Small intestine (tissue), 7 donors: ENCODE data around the gene HTR6. TPM values are rescaled to one million over a fixed set of nuclear protein-coding genes. Genes with fewer than 3 reads are reported as not detected.

Experiments used
- DNase-seq, 2 donors: peaks; one replicate each; pipeline versions ENCODE4 v3.0.0 to v3.0.0-alpha.2; 2013
- FAIRE-seq: peaks from 2 replicates; lab custom pipeline; 2012; peaks lifted over from hg19 to GRCh38; lab: Jason Lieb, UNC
- H3K27ac ChIP-seq, 3 donors: one replicate each; pipeline ENCODE4 v1.5.1; 2013; ENCODE audit warnings: low read length in 2 of 3, mild to moderate bottlenecking in 2 of 3, control low read depth in 1 of 3, inconsistent platforms in 1 of 3, low read depth in 1 of 3, moderate library complexity in 1 of 3
- H3K27me3 ChIP-seq, 3 donors: one replicate each; pipeline ENCODE4 v1.6.1; 2013; ENCODE audit warnings: low read length in 3 of 3, inconsistent platforms in 1 of 3; ENCODE audit not compliant: control insufficient read depth in 3 of 3, insufficient read depth in 3 of 3
- H3K36me3 ChIP-seq, 3 donors: one replicate each; pipeline ENCODE4 v1.6.1; 2013; ENCODE audit warnings: low read length in 3 of 3, inconsistent platforms in 1 of 3, low read depth in 1 of 3, mild to moderate bottlenecking in 1 of 3, moderate library complexity in 1 of 3; ENCODE audit not compliant: control insufficient read depth in 3 of 3, insufficient read depth in 2 of 3
- H3K4me1 ChIP-seq, 3 donors: one replicate each; pipeline ENCODE4 v1.6.1; 2013; ENCODE audit warnings: low read length in 2 of 3, inconsistent platforms in 1 of 3, low read depth in 1 of 3, mild to moderate bottlenecking in 1 of 3, moderate library complexity in 1 of 3; ENCODE audit not compliant: control insufficient read depth in 3 of 3, insufficient read depth in 2 of 3
- H3K4me3 ChIP-seq, 3 donors: one replicate each; pipeline ENCODE4 v1.5.1; 2013; ENCODE audit warnings: low read length in 3 of 3, control low read depth in 1 of 3, inconsistent platforms in 1 of 3, low read depth in 1 of 3, mild to moderate bottlenecking in 1 of 3, moderate library complexity in 1 of 3
- H3K9me3 ChIP-seq, 2 donors: one replicate each; pipeline ENCODE4 v1.6.1; 2013; ENCODE audit warnings: low read depth in 1 of 2, low read length in 1 of 2; ENCODE audit not compliant: control insufficient read depth in 2 of 2, insufficient read depth in 1 of 2
- WGBS, 3 donors: extraction: QIAGEN DNeasy Blood & Tissue Kit; methylation state at CpG; one replicate each; pipeline ENCODE4 v1.1.7; 2013; 5-methylcytosine and 5-hydroxymethylcytosine counted together
- polyA plus RNA-seq, 4 donors: library from polyadenylated mRNA; stranded (reverse) in 3 of 4; unstranded in 1 of 4; fragments of 200-250 nt in 3 of 4; fragments of 120-200 nt in 1 of 4; gene quantifications; one replicate each; pipeline versions ENCODE4 v1.2.1 to v1.2.3, GENCODE V29; 2013
- donor health status: healthy with polysubstance abuse.
- donor health status: control.
- donor health status: control.
- donor health status: Bipolar disorder and iron deficiency.
- donor health status: healthy.

Gene HTR6
- polyA plus RNA-seq, 4 donors, result 0.01 to 0.03 TPM; not detected in 2

DNA sequence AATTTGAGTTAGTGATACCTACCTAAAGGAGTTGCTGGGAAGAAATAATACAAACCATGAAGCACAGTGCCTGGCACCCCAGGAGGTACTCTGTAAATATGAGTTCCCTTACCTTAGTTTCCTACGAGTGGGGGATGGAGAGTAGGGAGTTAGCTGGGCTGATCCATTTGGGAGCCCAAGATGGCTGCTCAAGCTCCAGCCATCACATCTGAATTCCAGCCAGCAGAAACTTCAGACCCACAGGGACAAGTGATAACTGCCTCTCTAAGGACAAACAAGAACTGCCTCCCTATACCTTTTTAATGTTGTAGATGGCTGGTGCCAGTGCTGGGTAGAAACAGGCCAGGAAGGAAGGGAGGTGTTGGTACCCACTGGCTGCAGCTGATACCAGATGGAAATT, 22.7 kb downstream of the HTR6 start:
- Histone ChIP-seq H3K36me3 (peaks cover 5 to 43% (median 15%) of the 10 kb centered on the region in 3 donors), H3K4me3 (no peak overlapping the region), H3K27me3 (no peaks in the 10 kb centered on the region), H3K27ac (no peak overlapping the region), H3K9me3 (peaks cover 0 to 21% of the 10 kb centered on the region in 2 donors), H3K4me1 (no peaks in the 10 kb centered on the region)
- 96 to 100% (median 98%) methylated on average over 1 of the region's 1 CpG for WGBS, 3 donors
- no peak for DNase-seq
- FAIRE-seq, result no peak

DNA sequence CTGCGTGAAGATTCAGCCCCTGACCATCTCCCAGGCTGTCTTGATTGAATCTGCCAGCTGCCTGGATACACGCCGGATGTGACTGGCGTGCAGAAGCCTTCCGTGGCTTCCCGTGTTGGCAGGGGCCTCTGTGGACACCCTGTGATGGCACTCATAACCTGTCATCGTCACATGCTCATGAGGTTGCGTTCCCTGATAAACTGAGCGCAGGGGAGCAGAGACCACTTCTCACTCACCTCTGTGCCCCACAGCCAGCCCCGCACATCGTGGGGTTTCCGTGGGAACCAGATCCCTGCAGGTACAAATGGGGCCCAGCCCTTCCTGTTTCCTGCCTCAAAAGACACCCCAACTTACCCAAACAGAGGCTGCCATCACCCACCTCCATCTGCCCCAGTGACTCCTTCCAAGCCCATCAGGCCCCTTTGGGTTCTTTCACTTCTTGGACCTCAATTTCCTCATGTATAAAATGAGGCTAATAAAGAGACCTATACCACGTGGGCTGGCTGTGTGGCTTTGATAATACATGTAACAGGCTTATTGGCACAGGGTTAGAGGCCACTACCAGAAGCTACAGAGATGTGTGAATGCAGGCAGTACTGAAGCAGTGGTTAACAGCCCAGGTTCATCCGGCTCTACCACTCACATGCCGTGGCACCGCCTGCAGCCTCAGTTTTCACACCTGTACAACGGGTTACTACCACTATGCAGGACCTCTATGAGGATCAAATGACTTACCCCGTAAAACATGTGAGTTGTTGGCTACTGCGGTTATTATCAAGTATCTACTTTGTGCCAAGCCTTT, 23.6 kb downstream of the HTR6 start:
- FAIRE-seq, result no peak
- 82 to 89% (median 86%) methylated on average over 19 of the region's 19 CpGs for WGBS, 3 donors
- H3K9me3 ChIP-seq, result peaks cover 0 to 21% of the 10 kb centered on the region in 2 donors
- no peak overlapping the region for H3K27ac ChIP-seq
- DNase-seq, result no peak
- H3K4me1 ChIP-seq, result no peaks in the 10 kb centered on the region
- H3K27me3 ChIP-seq, result no peaks in the 10 kb centered on the region
- peaks cover 5 to 36% (median 13%) of the 10 kb centered on the region in 3 donors for H3K36me3 ChIP-seq
- H3K4me3 ChIP-seq, result no peak overlapping the region

- H3K27me3 ChIP-seq, result no peaks in the 10 kb centered on the region
- DNase-seq (no peak), FAIRE-seq (no peak)
- peaks cover 0 to 21% of the 10 kb centered on the region in 2 donors for H3K9me3 ChIP-seq
- no peak overlapping the region for H3K4me3 ChIP-seq
- WGBS, 3 donors, result 86 to 94% (median 89%) methylated on average over 5 of the region's 5 CpGs
- no peaks in the 10 kb centered on the region for H3K4me1 ChIP-seq
- no peak overlapping the region for H3K27ac ChIP-seq
- H3K36me3 ChIP-seq, result peaks cover 8 to 44% (median 13%) of the 10 kb centered on the region in 3 donors
Observed at GRCh38 chr1:19689085-19689757, 24.5 kb downstream of the HTR6 start.

DNA sequence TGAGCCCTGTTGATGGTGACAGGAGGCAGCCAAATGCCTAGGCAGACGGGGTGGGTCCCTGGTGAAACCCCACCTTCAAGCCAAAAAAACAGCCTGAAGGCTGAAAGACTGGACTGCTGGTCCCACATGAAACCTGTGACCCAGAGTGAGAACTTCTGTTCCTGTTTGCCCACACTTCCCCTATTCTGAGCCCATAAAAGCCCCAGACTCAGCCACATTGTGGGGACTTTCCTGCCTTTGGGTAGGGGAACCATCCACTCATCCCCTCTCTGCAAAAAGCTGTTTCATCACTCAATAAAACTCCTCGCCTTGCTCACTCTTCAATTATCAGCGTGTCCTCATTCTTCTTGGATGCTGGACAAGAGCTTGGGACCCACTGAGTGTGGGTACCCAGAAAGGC, 25.2 kb downstream of the HTR6 start:
- no peak for DNase-seq
- no peaks in the 10 kb centered on the region for H3K27me3 ChIP-seq
- FAIRE-seq, result no peak
- no peak overlapping the region for H3K27ac ChIP-seq
- peaks cover 0 to 19% of the 10 kb centered on the region in 2 donors for H3K9me3 ChIP-seq
- no peak overlapping the region for H3K4me3 ChIP-seq
- WGBS, 3 donors, result 89 to 94% (median 94%) methylated on average over 3 of the region's 3 CpGs
- H3K36me3 ChIP-seq, result peaks cover 8 to 46% (median 16%) of the 10 kb centered on the region in 3 donors
- H3K4me1 ChIP-seq, result no peaks in the 10 kb centered on the region

DNA sequence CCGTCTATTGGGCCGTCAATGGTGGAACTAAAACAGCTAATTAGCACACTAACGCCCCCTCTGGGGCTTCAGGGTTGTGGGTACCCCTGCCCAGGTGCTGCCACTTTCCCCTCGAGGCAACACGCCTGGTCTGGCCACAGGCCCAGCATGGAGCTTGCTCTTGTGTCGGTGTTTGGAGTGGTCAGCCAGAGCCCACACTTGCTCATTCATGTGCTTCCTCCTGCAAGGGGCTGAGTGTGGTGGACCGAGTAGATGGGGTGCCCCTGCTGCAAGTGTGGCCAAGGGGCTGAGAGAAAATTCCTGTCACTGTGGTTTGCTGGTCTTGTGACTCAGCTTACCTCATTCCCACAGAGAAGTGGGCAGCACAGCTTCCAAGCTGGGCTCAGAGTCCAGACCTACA, 25.7 kb downstream of the HTR6 start:
- Histone ChIP-seq H3K4me1 (no peaks in the 10 kb centered on the region), H3K9me3 (peaks cover 0 to 19% of the 10 kb centered on the region in 2 donors), H3K4me3 (no peak overlapping the region), H3K27me3 (no peaks in the 10 kb centered on the region), H3K36me3 (peaks cover 8 to 46% (median 13%) of the 10 kb centered on the region in 3 donors), H3K27ac (no peak overlapping the region)
- DNase-seq (no peak), FAIRE-seq (no peak)
- WGBS, 3 donors, result 87 to 91% (median 91%) methylated on average over 7 of the region's 7 CpGs

DNA sequence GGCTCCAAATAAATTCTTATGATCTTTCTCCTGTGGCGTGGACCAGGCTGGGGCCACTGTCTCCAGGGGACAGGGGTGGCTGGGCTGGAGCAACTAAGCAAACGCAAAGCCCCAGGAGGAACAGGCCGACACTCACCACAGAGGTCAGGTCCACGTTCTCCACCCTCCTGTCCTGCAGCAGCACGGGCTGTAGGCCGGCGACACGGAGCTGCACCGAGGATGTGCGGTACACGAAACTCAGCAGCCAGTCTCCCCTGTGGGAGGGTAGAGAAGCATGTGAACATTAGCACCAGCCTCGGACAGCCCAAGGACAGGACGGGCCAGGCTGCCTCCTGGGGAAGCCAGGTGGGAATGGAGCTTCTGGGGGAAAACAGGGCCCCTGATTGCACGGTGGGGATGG, 29.6 kb downstream of the HTR6 start:
- H3K4me3 ChIP-seq, result no peak overlapping the region
- H3K9me3 ChIP-seq, result peaks cover 0 to 12% of the 10 kb centered on the region in 2 donors
- DNase-seq, result no peak
- no peak overlapping the region for H3K27ac ChIP-seq
- no peaks in the 10 kb centered on the region for H3K4me1 ChIP-seq
- no peaks in the 10 kb centered on the region for H3K27me3 ChIP-seq
- peaks cover 10 to 41% (median 11%) of the 10 kb centered on the region in 3 donors for H3K36me3 ChIP-seq
- WGBS, 3 donors, result 85 to 89% (median 87%) methylated on average over 14 of the region's 14 CpGs
- FAIRE-seq, result no peak

GRCh38 chr1:19695772-19696171, 31.1 kb downstream of the HTR6 start:
- no peak overlapping the region for H3K4me3 ChIP-seq
- H3K27ac ChIP-seq, result no peak overlapping the region
- peaks cover 10 to 39% (median 16%) of the 10 kb centered on the region in 3 donors for H3K36me3 ChIP-seq
- 85 to 97% (median 95%) methylated on average over 7 of the region's 7 CpGs for WGBS, 3 donors
- H3K9me3 ChIP-seq, result no peaks in the 10 kb centered on the region
- no peak for DNase-seq
- no peaks in the 10 kb centered on the region for H3K27me3 ChIP-seq
- no peak for FAIRE-seq
- no peaks in the 10 kb centered on the region for H3K4me1 ChIP-seq

DNA sequence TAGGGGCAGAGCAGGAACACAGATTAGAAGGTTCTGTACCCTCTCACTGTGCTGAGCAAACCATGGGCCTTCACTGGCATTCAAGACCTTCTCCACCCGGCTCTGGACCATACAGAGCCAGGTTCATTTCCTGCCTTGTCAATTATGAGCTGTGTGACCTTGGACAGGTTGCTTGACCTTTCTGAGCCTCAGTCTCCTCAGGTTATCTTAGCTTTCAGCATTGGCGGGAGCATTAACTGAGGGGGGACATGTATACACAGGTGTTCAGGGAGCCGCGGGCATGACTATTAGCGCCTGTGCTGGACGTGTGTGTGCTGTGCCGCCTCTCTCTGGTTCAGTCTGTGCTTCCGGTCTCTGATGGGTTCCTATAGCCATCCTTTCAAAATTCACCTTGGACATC, 32.1 kb downstream of the HTR6 start:
- Histone ChIP-seq H3K36me3 (peaks cover 7 to 35% (median 13%) of the 10 kb centered on the region in 3 donors), H3K4me3 (no peak overlapping the region), H3K9me3 (no peaks in the 10 kb centered on the region), H3K27ac (no peak overlapping the region), H3K27me3 (no peaks in the 10 kb centered on the region), H3K4me1 (no peaks in the 10 kb centered on the region)
- WGBS, 3 donors, result 95 to 98% (median 96%) methylated on average over 8 of the region's 8 CpGs
- no peak for FAIRE-seq
- DNase-seq, result no peak
